Fibroblast of lung (primary cell): Measurements from ENCODE around the gene ITIH4.

Source experiments
- CTCF ChIP-seq, 2 donors: IDR thresholded peaks in 1 of 2; conservative IDR thresholded peaks in 1 of 2; 1 replicate in 1 of 2; 2 replicates in 1 of 2; pipeline ENCODE4 v1.5.1; 2011 to 2012; ENCODE audit warnings: low read length in 2 of 2, control low read depth in 1 of 2, inconsistent platforms in 1 of 2, low read depth in 1 of 2, mild to moderate bottlenecking in 1 of 2
- EZH2 ChIP-seq: IDR thresholded peaks from 2 replicates; pipeline ENCODE4 v1.5.1; 2012; ENCODE audit warnings: low read length, control low read depth, mild to moderate bottlenecking; ENCODE audit errors: missing control alignments

- TF ChIP-seq CTCF (conservative IDR thresholded peaks at IDR 0.05 in 1 of 2, IDR thresholded peaks at IDR 0.05 in 1 of 2; ENCODE audit: low read depth in 1 of 2, low read length in 2 of 2) (no peak), EZH2 (no peak)
These were observed 12.0 kb upstream of the ITIH4 start for GRCh38 chr3:52842424-52842823.
